Daoy (cell line): ENCODE data around the gene KAZALD1. TPM values are rescaled to one million over a fixed set of nuclear protein-coding genes. Genes with fewer than 3 reads are reported as not detected.

Experiments used
- DNase-seq: peaks from one replicate; pipeline ENCODE4 v3.0.0-alpha.2; 2015; ENCODE audit warnings: low read depth
- total RNA-seq: library from RNA; depleted of rRNA; stranded (reverse); fragments of >200 nt; shearing (Covaris generic); gene quantifications from 2 replicates; pipeline ENCODE4 v1.2.3, GENCODE V29; 2014

Gene KAZALD1
- total RNA-seq, 1 experiment from 2014 or later: 3.0 TPM

- no peak for DNase-seq
Measured at GRCh38 chr10:101066896-101067355, 5.1 kb downstream of the KAZALD1 start.

- DNase-seq: peak; percentile 80
Measured at GRCh38 chr10:101067356-101068083, 5.7 kb downstream of the KAZALD1 start.

GRCh38 chr10:101069441-101069840 lies 7.7 kb downstream of the KAZALD1 start:
- no peak for DNase-seq

- no peak for DNase-seq
Measured at GRCh38 chr10:101070098-101070497, 8.3 kb downstream of the KAZALD1 start.

GRCh38 chr10:101071267-101071884 lies 9.6 kb downstream of the KAZALD1 start:
- no peak for DNase-seq

- DNase-seq: no peak
Measured at GRCh38 chr10:101071885-101072433, 10.2 kb downstream of the KAZALD1 start.

- no peak for DNase-seq
Measured at GRCh38 chr10:101072923-101073322, 11.1 kb downstream of the KAZALD1 start.

- DNase-seq: no peak
Measured at GRCh38 chr10:101073631-101074030, 11.8 kb downstream of the KAZALD1 start.

GRCh38 chr10:101075775-101076174 lies 14.0 kb downstream of the KAZALD1 start:
- DNase-seq: no peak

- no peak for DNase-seq
Measured at GRCh38 chr10:101076630-101077029, 14.8 kb downstream of the KAZALD1 start.

GRCh38 chr10:101079874-101080273 lies 18.1 kb downstream of the KAZALD1 start:
- no peak for DNase-seq

- DNase-seq: no peak
Measured at GRCh38 chr10:101080933-101081931, 19.4 kb downstream of the KAZALD1 start.

- peak; percentile 61 for DNase-seq
Measured at GRCh38 chr10:101085846-101086245, 24.1 kb downstream of the KAZALD1 start.

- no peak for DNase-seq
Measured at GRCh38 chr10:101087376-101087775, 25.6 kb downstream of the KAZALD1 start.

GRCh38 chr10:101087965-101088364 lies 26.2 kb downstream of the KAZALD1 start:
- DNase-seq: no peak

GRCh38 chr10:101089520-101090299 lies 27.9 kb downstream of the KAZALD1 start:
- peak; percentile 28 for DNase-seq

- DNase-seq: no peak
Measured at GRCh38 chr10:101090597-101090996, 28.8 kb downstream of the KAZALD1 start.

GRCh38 chr10:101091546-101092290 lies 29.9 kb downstream of the KAZALD1 start:
- no peak for DNase-seq

GRCh38 chr10:101092881-101093354 lies 31.1 kb downstream of the KAZALD1 start:
- no peak for DNase-seq
